Measurements from ENCODE around the gene GABRR2.
A peak's percentile ranks its signal among the peaks of the same experiment; 100 is the strongest.

The GABRR2 gene

DNA sequence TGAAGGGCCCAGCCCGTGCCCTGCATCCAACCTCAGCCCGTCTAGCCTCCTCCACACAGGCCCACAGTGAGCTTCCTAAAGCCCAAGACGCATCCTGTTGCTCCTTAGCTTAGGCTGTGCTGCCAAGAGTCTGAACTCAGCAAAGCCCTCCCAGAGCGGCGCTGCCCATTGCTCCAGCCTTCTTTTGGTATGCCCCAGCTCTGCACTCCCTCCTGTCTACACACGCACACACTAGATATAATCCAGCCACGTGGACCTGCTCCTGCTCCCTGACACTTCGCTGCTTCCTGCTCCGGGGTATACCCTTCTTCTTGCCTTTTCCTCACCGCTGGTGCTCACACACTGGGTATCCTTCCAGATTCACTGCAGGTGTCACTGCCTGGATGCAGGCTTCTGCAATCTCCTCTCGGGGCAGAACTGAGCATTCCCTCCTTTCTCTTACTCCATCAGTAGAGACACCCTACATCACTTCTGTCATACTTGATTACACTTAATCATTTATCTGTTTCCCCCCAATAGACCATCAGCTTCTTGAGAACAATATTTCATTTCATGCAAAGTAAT, 23.8 kb downstream of the GABRR2 start:
- DNase-seq (ENCODE audit: low read depth): no peak

DNA sequence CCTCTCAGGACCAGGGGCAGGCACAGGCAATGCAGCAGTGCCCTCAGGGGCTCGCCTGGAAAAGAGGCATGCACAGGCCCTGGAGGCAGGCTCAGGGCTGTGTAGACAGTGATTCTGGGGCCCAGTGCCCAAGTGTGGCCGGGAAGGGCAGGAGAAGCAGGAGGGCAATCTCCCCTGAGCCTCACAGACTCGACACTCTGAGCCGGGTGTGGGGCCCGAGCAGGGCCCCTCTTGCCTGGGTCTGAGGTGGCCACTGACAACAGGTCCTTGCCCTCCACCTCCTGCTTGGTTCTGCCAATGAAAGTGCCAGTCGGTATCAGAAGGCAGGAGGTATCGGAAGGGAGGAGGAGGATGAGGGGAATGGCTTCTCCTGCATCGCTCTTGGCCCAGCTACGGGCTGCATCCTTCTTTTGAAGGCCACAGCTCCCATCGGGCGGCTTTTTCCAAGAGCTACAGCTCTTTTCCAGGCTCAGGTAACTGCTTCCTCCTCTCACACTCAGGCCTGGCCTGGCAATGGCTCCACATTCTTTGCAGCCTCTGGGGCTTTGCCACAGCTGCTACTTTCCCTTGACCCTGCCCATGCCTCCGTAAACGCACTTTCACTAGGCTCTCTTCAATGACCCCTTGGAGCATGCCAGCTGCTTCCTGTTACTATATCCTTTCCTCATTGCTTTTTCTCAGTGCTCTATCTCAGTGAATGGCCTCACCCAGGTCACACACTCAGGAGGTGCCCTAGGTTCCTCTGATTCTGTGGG, 24.5 kb downstream of the GABRR2 start:
- no peak for DNase-seq (ENCODE audit: low read depth)

DNA sequence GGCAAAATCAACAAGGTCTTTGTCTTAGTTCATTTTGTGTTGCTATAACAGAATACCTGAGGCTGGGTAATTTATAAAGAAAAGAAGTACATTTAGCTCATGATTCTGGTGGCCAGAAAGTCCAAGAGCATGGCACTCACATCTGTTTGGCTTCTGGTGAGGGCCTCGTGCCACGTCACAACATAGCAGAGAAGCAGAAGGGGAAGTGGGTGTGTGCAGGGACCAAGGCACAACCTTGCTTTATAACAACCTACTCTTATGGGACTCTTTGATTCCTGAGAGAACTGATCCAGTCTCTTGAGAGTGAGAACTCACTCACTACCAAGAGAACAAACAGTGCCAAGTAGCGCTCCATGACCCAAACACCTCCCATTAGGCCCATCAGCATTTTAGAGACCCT, 25.4 kb downstream of the GABRR2 start:
- DNase-seq (ENCODE audit: low read depth): no peak

DNA sequence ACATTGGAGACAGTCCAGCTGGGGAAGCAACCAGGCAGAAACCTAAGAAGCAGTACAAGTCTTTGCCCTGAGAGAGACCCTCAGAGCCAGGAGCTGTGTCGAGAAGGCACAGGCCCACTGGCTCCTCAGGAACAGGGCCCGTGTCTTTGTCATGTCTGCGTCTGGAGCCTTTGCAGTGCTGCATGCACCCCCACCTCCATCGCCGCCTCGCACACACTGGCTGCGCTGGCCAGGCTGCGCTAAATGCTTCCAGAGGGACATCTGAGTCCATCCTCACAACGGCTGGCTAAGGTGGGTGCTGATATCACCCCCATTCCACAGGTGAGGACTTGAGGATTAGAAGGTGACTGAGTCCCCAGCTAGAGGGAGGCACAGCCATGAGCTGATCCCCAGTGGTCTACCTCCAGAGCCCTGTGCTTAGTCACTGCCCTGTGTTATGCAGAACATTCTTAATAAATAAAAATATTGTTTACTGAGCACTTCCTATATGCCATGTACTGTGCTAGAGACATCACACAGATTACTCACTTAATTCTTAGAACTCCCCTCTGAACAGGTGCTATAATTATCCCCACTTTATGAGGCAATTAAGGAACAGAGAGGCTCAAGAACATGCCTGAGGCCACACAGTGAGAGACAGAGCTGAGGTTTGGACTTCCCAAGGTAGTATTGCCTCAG, 27.6 kb downstream of the GABRR2 start:
- no peak for DNase-seq (ENCODE audit: low read depth)

DNA sequence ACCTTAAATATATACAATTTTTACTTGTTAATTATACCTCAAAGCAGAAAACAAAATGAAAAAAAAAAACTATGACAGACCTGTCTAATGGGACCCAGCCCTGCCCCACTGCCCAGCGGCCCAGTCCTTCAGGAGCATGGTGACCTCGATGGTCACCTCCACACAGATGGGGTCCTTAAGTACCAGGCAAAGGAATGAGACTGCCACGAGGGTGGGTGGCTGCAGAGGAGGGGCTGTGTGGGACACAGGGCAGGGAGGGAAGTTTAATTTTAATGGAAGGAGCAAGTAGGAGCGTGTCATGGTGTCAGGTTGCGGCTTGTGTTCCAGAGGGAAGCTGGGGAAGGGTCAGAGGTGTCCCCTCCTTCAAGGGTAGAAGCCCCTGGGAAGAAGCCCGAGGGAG, 28.6 kb downstream of the GABRR2 start:
- DNase-seq (ENCODE audit: low read depth): no peak

DNA sequence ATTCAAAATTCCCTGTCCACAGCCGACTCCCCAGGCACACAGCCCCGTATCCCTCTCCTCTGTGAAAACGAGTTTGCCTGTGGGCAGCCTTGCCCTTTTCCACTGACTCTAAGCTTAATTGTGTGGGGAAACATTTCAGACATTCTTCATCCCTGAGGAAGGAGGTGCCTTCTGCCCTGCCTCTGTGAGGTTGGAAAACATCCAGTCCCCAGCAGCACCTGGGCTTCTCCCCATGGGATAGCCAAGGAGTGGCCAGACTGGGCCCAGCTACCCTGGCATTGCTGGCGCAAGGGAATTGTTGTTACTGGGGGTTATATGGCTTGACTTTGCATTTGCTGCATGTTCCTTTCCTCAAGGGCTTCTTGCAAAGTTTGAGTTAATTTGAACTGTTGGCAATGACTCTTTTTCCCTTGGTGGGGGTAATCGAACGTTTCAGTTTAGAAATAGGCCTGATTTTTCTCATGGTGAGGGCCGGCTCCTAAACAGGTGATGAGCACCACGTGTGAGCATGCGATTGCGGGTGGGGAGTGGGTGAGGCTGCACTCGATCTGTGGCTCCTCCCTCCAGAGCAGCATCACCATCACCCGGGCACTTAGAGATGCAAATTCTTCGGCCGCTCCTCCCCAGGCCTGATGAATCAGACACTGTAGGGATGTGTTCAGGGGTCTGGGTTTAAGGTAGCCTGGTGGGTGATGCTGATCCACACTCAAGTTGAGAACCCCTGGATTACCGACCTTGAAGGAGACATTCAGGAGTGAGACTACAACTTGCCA, 29.9 kb downstream of the GABRR2 start:
- no peak for DNase-seq (ENCODE audit: low read depth)

DNA sequence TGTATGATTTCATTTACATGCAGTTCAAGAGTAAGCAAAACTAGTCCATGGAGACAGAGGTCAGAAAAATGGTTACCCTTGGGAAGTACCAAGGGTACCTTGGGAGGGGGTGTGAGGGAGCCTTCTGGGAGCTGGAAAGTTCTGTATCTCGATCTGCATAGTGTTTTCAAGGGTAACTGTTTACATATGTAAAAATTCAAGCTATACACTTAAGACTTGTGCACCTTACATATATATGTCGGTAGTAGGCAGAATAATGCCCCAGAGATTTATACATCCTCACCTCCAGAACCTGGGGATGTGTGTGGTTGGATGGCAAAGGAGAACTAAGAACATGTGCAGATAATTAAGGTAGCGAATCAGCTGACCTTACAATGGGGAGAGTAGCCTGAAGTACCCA, 31.0 kb downstream of the GABRR2 start:
- DNase-seq (ENCODE audit: low read depth): no peak

DNA sequence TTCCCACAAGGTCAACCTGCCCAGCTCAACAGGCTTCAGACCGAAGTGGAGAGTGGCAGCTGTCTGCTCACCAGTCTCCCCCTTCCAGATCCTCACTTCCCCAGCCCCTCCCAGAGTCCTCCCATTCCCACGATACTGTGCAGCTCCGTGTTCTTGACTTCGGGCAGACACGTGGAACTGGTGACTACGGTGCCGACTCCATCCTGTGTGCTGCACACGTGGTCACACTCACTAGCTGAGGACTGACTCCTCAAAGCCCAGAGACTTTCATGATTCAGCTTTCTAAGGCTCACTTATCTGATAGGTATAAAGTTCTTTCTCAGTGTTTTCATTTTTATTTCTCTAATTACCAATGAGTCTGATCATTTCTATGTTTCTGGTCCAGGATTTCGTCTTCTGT, 32.4 kb downstream of the GABRR2 start:
- DNase-seq (ENCODE audit: low read depth): no peak

DNA sequence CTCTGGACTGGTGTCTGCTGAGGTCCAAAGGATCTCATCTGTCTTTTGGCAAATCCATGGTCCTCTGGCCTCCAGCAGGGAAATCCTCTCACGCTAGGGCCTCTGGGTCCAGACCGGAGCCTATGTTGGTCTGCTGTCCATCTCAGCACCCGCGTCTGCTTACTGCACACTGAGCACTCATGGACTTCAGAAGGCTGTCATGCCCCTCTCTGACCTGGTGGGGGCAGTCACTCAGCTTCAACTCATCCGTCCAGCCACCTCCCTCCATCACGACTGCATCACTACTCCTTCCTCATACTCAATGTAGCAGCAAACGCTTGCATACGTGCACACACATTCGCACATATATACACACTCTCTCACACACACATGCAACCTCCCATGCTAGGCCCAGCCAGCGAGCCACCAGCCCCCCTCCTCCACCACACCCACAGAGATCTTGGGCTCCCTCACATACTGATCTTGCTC, 33.3 kb downstream of the GABRR2 start:
- DNase-seq (ENCODE audit: low read depth): peak; percentile 59

DNA sequence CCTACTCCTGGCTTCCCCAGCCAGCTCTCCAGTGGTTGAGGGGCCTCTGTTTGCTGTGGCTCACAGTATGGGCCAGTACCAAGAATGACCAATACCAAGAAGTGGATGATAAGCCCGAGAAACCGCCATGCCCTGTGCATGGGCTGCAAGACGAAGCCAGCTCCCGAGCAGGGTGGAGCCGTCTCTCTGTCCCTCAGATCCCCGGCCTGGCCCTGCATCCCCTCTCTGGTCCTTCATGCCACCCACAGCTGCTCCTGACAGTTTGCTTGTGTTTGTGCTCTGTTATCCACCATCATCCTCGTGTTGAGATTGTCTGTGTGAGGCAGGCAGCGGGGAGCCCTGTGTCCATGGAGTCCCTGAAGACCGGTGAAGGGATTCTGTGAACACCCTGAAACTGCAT, 36.1 kb downstream of the GABRR2 start:
- DNase-seq (ENCODE audit: low read depth): no peak

DNA sequence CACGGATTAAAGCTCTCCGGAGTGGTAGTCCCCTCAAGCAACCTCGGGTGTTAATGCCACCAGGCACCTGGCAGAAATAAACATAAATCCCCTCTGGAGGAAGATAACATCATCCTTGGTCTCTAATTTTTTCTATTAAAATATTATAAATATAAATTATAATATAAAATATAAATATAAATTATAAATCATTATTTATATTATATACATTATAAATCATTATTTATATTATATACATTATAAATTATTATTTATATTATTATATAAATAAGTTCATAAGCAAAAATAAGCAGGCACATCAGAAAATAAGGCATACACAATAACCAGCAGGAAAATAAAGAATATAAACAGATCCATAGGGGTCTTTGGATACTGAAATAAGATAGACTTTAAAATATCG, 39.2 kb downstream of the GABRR2 start:
- no peak for DNase-seq (ENCODE audit: low read depth)

DNA sequence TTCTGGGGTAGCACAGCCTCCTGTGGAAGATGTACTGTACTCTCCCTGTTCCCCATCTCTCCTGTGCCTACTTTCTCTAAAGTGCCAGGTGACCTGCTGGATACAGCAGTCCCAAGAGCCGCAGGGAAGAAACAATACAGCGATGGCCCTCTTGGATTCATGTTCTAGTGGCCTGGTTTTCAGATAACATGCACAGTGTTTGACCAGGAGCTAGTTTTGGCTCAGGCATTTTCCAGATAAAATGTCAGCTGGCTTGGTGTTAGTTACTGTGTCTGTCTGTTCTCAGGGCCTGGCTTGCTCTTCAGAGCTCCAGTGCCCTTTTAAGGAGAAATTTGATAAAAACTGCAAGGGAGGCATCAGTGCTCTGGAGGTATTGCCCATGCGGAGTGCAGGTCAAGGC, 41.3 kb downstream of the GABRR2 start:
- no peak for DNase-seq (ENCODE audit: low read depth)

DNA sequence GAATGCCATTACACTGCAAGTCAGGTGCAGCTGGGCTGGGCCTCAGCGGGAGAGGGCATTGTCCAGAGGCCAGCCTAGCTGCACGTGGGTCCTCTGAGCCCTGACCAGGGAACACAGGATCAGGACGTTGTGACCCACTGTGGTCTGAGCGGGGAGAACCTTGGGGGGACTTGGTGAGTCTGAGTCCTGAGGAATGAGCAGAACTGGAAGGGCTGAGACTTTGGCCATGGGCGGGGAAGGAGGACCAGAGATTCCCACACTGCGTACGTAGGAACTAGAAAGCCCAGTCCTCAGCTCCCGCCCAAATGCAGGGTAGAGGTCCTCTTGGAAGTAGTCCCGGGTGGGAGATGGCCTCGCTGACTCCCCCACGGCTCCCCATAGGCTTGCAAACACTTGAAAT, 42.5 kb downstream of the GABRR2 start:
- DNase-seq (ENCODE audit: low read depth): no peak

DNA sequence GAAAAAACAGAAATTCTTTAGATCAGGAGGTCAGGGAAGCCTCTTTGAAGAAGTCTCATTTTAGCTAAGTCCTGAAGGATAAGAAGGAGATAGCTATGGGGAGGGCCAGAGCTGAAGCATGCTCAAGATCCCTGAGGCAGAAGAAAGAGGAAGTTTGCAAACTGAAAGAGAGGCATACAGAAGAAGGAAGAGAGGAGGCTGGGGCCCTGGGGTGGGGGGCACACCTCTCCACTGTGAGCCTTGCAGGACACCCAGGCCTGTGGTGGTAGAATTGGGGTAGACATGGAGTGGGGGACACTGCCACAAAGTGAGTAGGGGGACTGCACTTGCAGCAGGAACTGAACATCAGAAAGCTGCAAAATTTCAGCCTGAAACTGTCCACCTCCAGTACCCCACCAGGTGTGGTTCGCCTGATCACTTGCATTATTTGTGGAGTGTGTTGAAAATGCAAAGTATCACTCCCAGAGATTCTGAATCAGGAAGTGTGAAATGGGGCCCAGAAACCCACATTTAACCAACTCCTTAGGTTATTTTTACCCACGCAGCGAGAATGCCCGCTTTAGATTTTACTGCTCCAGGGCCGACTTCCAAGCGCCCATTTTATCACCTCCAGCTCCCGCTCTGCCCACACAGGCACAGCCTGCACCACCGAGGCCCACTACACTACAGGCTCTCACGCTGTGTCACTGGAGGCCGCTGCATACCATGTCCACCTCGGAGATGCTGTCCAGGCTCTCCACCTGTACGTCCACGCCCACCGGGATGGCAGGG, 44.0 kb downstream of the GABRR2 start:
- DNase-seq (ENCODE audit: low read depth): no peak

DNA sequence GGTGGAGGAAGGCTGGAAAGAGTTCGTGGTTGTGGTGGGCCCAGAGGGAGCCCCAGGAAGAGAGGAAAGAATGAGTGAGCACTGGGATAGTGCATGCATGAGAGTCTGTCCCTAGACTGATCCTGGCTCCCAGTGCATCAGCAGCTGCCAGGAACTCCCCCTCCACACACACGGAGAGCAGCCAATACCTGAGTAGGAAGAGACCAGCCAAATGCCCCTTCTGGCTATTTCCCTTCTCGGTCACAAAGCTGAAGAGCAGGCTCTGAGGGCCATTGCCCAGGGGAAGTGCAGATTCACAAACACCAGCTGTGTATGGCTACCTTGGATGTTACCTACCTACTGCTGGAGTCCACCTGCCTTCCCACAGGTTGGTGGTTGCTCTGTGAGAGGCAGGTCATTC, 45.1 kb downstream of the GABRR2 start:
- no peak for DNase-seq (ENCODE audit: low read depth)

DNA sequence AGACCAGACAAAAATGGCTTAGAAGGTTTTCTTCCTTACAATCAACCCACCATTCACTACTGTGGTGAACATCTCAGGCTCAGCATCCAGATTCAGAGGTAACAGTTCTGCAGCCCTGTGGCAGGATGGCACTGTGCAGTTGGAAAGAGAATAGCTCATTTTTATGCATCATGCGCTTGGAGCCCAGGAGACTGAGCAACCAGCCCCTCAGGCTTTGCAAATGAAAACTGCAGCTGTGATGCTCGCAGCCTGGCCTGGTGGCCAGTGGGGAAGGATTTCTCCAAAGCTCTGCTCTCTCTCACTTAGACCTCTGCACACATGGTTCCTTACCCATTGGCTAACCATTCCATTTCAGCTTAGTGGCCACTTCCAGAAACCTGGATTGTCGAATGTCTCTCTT, 45.8 kb downstream of the GABRR2 start:
- DNase-seq (ENCODE audit: low read depth): no peak

DNA sequence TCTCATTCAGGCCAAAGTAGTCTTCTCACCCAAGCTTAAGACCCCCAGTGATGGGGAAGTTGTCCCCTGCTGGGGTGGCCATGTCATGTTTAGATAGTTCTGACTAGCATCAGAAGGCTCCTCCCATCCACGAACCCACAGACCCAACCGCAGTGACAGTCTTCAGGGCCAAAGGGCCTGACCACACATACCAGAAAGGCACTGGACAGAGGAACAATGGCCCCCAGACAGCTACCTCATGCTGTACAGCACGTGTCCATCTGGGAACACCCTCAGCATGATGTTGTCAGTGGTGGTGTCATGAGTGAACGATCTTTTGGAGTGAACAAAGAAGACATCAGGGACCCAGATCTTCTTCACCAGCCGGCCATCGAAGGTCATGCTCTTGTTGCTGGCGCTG, 46.3 kb downstream of the GABRR2 start:
- peak; percentile 25 for DNase-seq (ENCODE audit: low read depth)

DNA sequence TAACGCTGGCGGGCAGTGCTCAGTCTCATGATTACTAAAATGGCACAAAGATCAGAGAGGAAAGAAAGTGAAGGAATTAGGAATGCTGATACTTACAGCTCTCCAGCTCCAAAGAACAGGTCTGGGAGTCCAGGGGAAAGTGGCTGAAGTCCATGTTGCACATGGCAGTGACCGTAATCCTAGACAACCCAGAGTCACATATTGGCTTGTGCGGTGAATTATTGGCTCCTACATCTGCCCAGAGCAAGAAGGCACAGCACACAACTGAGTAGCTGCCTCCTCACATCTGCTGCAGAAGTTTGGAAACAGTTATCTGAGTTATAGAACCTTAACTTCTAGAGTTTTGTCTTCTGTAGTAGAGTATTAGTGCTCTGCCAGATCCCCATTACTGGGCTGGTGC, 47.2 kb downstream of the GABRR2 start:
- DNase-seq (ENCODE audit: low read depth): no peak

DNA sequence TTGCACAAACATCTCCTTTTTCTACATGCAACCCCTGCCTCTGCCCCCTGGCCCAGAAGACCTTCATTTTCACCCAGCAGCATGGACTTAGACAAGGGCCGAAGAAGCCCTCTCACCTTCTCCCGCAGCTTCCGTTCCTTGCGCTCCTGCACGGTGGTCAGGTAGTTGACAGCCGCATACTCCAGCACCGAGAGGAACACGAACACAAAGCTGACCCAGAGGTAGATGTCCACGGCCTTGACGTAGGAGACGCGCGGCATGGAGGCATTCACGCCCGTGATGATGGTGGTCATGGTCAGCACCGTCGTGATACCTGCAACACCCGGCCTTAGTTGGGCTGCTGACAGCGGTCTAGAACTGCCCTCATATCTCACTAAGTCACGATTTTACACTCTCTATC, 50.8 kb downstream of the GABRR2 start:
- no peak for DNase-seq (ENCODE audit: low read depth)

DNA sequence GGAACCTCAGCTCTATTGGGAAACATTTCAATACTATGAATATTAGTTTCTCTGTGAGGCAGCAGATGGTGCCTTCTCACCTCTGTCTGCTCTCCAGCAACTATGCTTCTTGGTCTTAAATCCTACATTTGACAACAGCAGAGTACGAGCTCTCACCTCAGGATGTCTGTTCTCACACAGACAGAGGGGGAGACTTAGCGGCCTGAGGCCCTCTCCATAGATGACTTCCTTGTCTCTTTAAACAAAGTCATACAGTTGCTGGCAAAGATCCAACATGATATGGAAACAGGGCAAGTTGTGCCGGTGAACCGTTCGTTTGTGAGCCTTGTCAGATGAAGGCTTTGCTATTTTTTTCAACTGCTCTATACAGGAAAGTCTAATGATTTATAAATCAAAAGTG, 54.3 kb downstream of the GABRR2 start:
- DNase-seq (ENCODE audit: low read depth): no peak

DNA sequence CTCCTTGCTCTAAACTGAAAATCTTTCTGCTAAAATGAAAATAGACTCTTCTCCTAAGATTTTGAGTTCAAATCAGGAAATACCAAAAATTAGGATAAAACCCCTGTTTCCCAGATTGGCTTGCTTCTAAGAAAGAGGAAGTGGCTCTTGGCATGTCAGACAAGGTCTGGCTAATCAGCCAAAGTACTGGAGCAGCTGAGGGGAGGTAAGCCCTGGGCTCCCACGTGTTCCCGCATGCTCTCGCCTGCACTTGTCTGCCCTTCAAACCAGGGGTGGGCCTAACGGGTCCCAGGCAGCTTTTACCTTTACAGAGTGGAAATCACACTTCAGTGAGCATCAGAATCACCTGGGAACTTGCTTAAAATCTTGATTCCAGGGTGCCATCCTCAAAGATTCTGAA, 54.8 kb downstream of the GABRR2 start:
- DNase-seq (ENCODE audit: low read depth): no peak

DNA sequence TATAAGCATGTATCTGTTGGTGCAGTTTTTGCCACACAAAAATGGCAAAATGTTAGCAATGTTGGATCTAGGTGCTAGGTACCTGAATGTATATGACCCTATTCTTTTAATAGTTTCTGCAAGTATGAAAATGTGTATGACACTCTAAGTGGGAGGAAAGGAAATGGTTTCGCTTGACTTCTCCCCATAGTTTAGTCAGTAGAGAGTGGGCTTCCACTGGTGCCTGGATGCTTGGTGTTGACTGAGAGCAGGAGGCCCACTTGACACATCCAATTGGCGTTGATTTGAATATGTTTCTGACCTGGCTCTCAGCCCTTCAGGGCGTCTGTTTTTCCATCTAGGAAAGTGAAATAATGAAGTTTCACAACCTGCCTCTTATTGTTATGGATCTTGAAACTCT, 56.2 kb downstream of the GABRR2 start:
- DNase-seq (ENCODE audit: low read depth): no peak

All from ELR (cell line).